Measurements from ENCODE around the gene CREB5. TPM values are rescaled to one million over a fixed set of nuclear protein-coding genes. Genes with fewer than 3 reads are reported as not detected.
"Not testable (repeated sequence)": the region's sequence is repeated elsewhere in the genome, so short reads cannot be mapped to it uniquely, and the experiment has no call there.

The CREB5 gene
- total RNA-seq, 1 experiment from 2014 or later: 0.49 TPM

DNA sequence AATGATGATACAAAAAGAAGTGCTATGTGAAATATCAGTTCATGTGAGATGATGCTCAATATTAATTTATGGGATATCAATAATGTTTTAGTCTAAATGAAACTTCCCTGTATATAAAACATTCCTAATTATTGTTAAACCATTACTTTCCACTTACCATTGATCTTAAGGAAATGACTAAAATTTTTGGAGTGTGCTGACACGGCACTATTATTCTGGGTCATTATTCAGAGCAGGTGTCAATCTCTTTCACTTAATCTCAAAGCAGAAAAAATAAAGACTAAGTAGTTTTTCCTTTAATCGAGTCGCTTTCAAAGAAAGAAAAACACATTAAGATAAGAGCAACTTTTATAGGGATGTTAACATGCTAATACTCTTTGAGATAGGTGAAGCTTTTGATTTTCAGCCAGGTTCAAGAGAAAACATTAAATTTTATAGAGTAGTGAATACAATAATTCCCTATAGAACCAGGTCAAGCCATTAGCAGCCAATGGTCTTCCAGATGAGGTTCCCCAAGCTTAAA lies 11.4 kb upstream of the CREB5 start:
- no peak for DNase-seq (ENCODE audit: low read depth, low spot score)
- H2AFZ ChIP-seq (ENCODE audit: low read depth, low read length, poor library complexity, severe bottlenecking): no peak overlapping the region
- BruUV-seq (replicated peaks): no TSS peak
- H3K9ac ChIP-seq (ENCODE audit: low read length): no peak overlapping the region
- H4K20me1 ChIP-seq (ENCODE audit: insufficient read depth): no peaks in the 10 kb centered on the region
- no peak overlapping the region for H3K4me3 ChIP-seq (replicated peaks in 1 of 2; ENCODE audit: low read depth in 1 of 2, low read length in 2 of 2)
- no peaks in the 10 kb centered on the region for H3K79me2 ChIP-seq (ENCODE audit: insufficient read depth, low read length)
- CTCF ChIA-PET: no interaction called here
- H3K9me3 ChIP-seq (ENCODE audit: control insufficient read depth in 1 of 2, insufficient read depth in 1 of 2, low read depth in 1 of 2, low read length in 2 of 2): no peaks in the 10 kb centered on the region
- H3K36me3 ChIP-seq (ENCODE audit: control insufficient read depth in 1 of 2, insufficient read depth in 2 of 2, low read length in 2 of 2): no peaks in the 10 kb centered on the region
- POLR2A ChIA-PET: no interaction called here
- intact Hi-C loops (cut with micrococcal nuclease): no loop called here
- H3K4me2 ChIP-seq (ENCODE audit: low read length): no peak overlapping the region
- H3K9me2 ChIP-seq (ENCODE audit: insufficient read depth): no peaks in the 10 kb centered on the region
- H3K27me3 ChIP-seq (ENCODE audit: insufficient read depth, low read length): peaks cover 4% of the 10 kb centered on the region; the same call in 1 of the 2 replicates
- no peak for ATAC-seq
- H3K27ac ChIP-seq (ENCODE audit: low read depth, low read length): no peak overlapping the region
- TF ChIP-seq, protein P1, sequence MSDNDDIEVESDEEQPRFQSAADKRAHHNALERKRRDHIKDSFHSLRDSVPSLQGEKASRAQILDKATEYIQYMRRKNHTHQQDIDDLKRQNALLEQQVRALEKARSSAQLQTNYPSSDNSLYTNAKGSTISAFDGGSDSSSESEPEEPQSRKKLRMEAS (IDR thresholded peaks at IDR 0.05): no peak
- TF ChIP-seq CBX3 (IDR thresholded peaks at IDR 0.05; ENCODE audit: low read depth) (no peak), TCF7L2 (IDR thresholded peaks at IDR 0.05; ENCODE audit: borderline replicate concordance, extremely low read depth, insufficient read depth, insufficient read length) (no peak), CEBPB (IDR thresholded peaks at IDR 0.05; ENCODE audit: low read depth) (no peak), POLR2A (IDR thresholded peaks at IDR 0.05; ENCODE audit: borderline replicate concordance, extremely low read depth, insufficient read depth, insufficient read length) (no peak), RAD21 (IDR thresholded peaks at IDR 0.05; ENCODE audit: low read depth) (no peak)
- RAD21 ChIA-PET (ENCODE audit: low non-redundant PET in 1 of 2, low total read pairs in 2 of 2, uncharacterized antibody in 2 of 2, unreplicated experiment in 2 of 2): no interaction called here
- no peaks in the 10 kb centered on the region for H3K4me1 ChIP-seq (ENCODE audit: control insufficient read depth in 1 of 2, insufficient read depth in 2 of 2, low read length in 2 of 2)

DNA sequence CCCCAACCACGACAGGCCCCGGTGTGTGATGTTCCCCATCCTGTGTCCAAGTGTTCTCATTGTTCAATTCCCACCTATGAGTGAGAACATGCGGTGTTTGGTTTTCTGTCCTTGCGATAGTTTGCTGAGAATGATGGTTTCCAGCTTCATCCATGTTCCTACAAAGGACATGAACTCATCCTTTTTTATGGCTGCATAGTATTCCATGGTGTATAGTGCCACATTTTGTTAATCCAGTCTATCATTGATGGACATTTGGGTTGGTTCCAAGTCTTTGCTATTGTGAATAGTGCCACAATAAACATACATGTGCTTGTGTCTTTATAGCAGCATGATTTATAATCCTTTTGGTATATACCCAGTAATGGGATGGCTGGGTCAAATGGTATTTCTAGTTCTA lies 10.8 kb upstream of the CREB5 start:
- DNase-seq (ENCODE audit: low read depth, low spot score); H4K20me1 ChIP-seq (ENCODE audit: insufficient read depth); H3K4me1 ChIP-seq (ENCODE audit: control insufficient read depth in 1 of 2, insufficient read depth in 2 of 2, low read length in 2 of 2); intact Hi-C loops (cut with micrococcal nuclease); H3K36me3 ChIP-seq (ENCODE audit: control insufficient read depth in 1 of 2, insufficient read depth in 2 of 2, low read length in 2 of 2); H3K27ac ChIP-seq (ENCODE audit: low read depth, low read length); H3K9me3 ChIP-seq (ENCODE audit: control insufficient read depth in 1 of 2, insufficient read depth in 1 of 2, low read depth in 1 of 2, low read length in 2 of 2); POLR2A ChIA-PET; H3K27me3 ChIP-seq (ENCODE audit: insufficient read depth, low read length); BruUV-seq (replicated peaks); H3K4me2 ChIP-seq (ENCODE audit: low read length); H3K4me3 ChIP-seq (replicated peaks in 1 of 2; ENCODE audit: low read depth in 1 of 2, low read length in 2 of 2); ATAC-seq; CTCF ChIA-PET; H3K9me2 ChIP-seq (ENCODE audit: insufficient read depth); RAD21 ChIA-PET (ENCODE audit: low non-redundant PET in 1 of 2, low total read pairs in 2 of 2, uncharacterized antibody in 2 of 2, unreplicated experiment in 2 of 2); H3K9ac ChIP-seq (ENCODE audit: low read length); H3K79me2 ChIP-seq (ENCODE audit: insufficient read depth, low read length); H2AFZ ChIP-seq (ENCODE audit: low read depth, low read length, poor library complexity, severe bottlenecking): not testable (repeated sequence)
